ENCODE data around the gene VIT.

Gene VIT

GRCh38 chr2:36731941-36732672 is 35.6 kb downstream of the VIT start:
- intact Hi-C loops (cut with DNase I; ENCODE audit: low total_unique reads) = no loop called here
- TF ChIP-seq CTCF (IDR thresholded peaks at IDR 0.05) = no peak
- Histone ChIP-seq H3K4me1 (peaks cover 0 to 3% (median 0%) of the 10 kb centered on the region in 4 donors), H3K27ac (no peak overlapping the region), H3K9me3 (peaks cover 0 to 5% (median 0%) of the 10 kb centered on the region in 3 donors), H3K4me3 (no peak overlapping the region), H3K36me3 (no peaks in the 10 kb centered on the region), H3K27me3 (peaks cover 0 to 4% of the 10 kb centered on the region in 2 donors)
- no peak for DNase-seq

GRCh38 chr2:36732673-36733036 is 36.1 kb downstream of the VIT start:
- no peak for TF ChIP-seq CTCF (IDR thresholded peaks at IDR 0.05)
- no peak for DNase-seq
- H3K27ac ChIP-seq = no peak overlapping the region
- no peak overlapping the region for H3K4me3 ChIP-seq
- no peaks in the 10 kb centered on the region for H3K27me3 ChIP-seq
- intact Hi-C loops (cut with DNase I; ENCODE audit: low total_unique reads) = no loop called here
- H3K9me3 ChIP-seq = peaks cover 0 to 5% (median 0%) of the 10 kb centered on the region in 3 donors
- no peaks in the 10 kb centered on the region for H3K36me3 ChIP-seq
- H3K4me1 ChIP-seq = peaks cover 0 to 3% (median 0%) of the 10 kb centered on the region in 4 donors

DNA sequence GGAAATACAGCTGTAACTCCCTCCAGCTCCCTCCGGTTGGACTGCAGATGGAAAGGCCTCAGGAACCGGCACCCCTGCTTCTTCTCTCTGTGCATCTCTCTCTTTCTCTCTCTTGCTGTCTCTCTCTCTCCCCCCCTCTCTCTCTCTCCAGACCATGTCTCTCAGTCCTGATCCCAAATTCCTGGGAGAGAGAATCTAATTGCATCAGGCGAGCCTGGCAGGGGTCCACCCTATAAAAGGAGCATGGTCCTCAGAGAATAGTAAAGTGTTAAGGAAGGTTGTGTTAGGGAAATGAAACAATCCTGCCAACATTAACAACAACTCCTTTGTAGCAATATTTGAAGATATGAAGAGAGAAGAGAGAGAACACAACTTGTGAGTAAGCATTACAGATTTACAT is 36.7 kb downstream of the VIT start:
- H3K27ac ChIP-seq = no peak overlapping the region
- no peak overlapping the region for H3K4me3 ChIP-seq
- H3K9me3 ChIP-seq = peaks cover 0 to 5% (median 0%) of the 10 kb centered on the region in 3 donors
- peaks cover 0 to 3% (median 0%) of the 10 kb centered on the region in 4 donors for H3K4me1 ChIP-seq
- intact Hi-C loops (cut with DNase I; ENCODE audit: low total_unique reads) = no loop called here
- no peaks in the 10 kb centered on the region for H3K27me3 ChIP-seq
- no peaks in the 10 kb centered on the region for H3K36me3 ChIP-seq
- no peak for DNase-seq
- no peak for TF ChIP-seq CTCF (IDR thresholded peaks at IDR 0.05)

- H3K4me3 ChIP-seq = no peak overlapping the region
- DNase-seq = no peak
These were observed 37.8 kb downstream of the VIT start for GRCh38 chr2:36734304-36734703.

DNA sequence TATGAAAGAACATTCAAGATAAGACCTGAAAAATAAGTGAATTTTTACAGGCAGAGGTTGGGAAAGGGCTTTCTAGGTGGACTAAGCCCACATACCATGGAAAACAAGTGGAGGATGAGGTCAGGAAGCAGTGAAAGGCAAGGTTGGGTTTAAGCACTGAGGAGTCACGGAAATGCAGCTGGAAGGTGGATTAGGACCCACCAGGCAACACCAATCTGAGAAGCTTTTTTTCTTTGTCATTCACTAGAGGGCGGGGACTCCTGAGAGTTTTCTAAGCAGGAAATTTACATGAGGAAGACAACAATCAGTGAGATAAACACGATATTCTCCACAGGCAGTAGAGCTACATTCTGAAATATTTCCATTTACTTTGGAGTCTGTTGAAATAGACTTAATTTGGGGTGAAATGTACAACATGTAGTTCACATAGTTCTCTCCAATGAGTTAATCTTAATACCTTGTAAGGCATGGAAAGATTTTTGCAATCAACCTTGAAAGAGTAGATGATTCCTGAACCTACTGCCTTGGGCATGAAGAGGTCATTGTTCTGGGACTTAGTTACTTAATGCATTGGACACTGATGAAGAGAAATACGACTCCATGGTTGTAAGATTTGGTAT is 40.7 kb downstream of the VIT start:
- Histone ChIP-seq H3K36me3 (no peaks in the 10 kb centered on the region), H3K27me3 (no peaks in the 10 kb centered on the region), H3K9me3 (no peaks in the 10 kb centered on the region), H3K4me3 (no peak overlapping the region), H3K4me1 (no peaks in the 10 kb centered on the region), H3K27ac (no peak overlapping the region)
- no peak for TF ChIP-seq CTCF (IDR thresholded peaks at IDR 0.05)
- intact Hi-C loops (cut with DNase I; ENCODE audit: low total_unique reads) = no loop called here
- DNase-seq = no peak

More at GRCh38 chr2:36734304-36734703, 37.8 kb downstream of the VIT start:
- H3K27me3 ChIP-seq = no peaks in the 10 kb centered on the region
- no peaks in the 10 kb centered on the region for H3K36me3 ChIP-seq
- peaks cover 0 to 5% (median 0%) of the 10 kb centered on the region in 3 donors for H3K9me3 ChIP-seq
- peaks cover 0 to 3% (median 0%) of the 10 kb centered on the region in 4 donors for H3K4me1 ChIP-seq
- TF ChIP-seq CTCF (IDR thresholded peaks at IDR 0.05) = no peak
- intact Hi-C loops (cut with DNase I; ENCODE audit: low total_unique reads) = no loop called here
- no peak overlapping the region for H3K27ac ChIP-seq
